Measurements from ENCODE around the gene C4orf50. TPM values are rescaled to one million over a fixed set of nuclear protein-coding genes. Genes with fewer than 3 reads are reported as not detected.

Gene C4orf50
- total and polyA plus RNA-seq, 2 experiments from 2014 or later, result 0.06 to 0.31 TPM

DNA sequence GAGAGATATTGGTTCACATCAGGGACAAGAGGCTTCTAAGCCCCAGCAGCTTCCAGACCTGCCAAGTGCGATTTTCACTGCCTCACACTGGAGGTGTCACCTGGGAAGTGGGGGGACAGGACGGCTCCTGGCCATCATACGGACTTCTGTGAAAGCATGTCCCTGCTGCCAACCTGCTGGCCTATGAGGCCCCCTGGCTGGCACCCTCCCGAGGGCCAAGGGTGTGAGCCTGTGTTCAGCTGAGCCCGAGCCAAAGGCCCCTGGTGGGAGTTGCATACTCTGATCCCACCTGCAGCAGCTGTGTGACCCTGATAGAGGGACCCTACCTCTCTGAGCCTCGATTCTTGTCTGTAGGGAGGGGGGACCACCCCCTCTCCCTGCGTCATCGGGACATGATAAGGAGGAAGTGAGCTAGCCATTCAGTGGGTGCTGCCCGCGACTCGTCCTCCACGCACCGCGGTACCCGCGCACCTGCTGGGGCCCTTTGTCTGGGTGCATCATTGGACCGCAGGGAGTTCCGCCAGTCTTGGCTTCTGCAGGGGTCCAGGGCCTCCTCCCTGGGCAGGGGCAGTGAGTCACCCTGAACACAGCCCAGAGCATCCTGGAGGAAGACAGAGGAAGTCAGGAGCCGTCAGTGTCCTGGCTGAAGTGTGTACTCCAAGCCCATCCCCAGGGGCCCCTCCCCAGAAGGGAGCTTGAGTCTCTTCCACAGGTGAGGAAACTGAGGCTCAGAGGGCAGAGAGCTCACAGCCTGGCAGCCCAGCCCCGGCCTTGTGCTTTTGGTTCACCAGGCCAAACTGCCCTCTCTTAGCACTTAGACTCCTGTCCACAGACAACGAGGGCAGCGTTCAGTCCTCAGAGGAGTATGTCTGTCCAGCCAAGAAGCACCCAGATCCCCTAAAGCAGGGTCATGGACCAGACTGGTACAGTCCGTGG, 24.1 kb downstream of the C4orf50 start:
- no peak overlapping the region for H3K27ac ChIP-seq (ENCODE audit: low read depth)
- no peaks in the 10 kb centered on the region for H3K36me3 ChIP-seq (ENCODE audit: insufficient read depth)
- H3K4me3 ChIP-seq, result no peak overlapping the region
- no peak overlapping the region for H2AFZ ChIP-seq
- DNase-seq (ENCODE audit: low spot score) (no peak), ATAC-seq (no peak)
- Mint-ChIP-seq H3K9me3 (peaks cover 7% of the 10 kb centered on the region; the same call in 2 of the 3 replicates), H3K4me3 (no peak overlapping the region), H3K27me3 (ENCODE audit: insufficient read depth, low read depth, poor library complexity) (peaks cover 13% of the 10 kb centered on the region), H3K27ac (no peak overlapping the region), H3K36me3 (ENCODE audit: low read depth) (no peaks in the 10 kb centered on the region), H3K4me1 (no peaks in the 10 kb centered on the region; the same call in 1 of the 3 replicates)
- H3F3A ChIP-seq (replicated peaks; ENCODE audit: low read depth), result no peaks in the 10 kb centered on the region
- no peak for TF ChIP-seq STAT1 (IDR thresholded peaks at IDR 0.05; ENCODE audit: unreplicated experiment)
- TF ChIP-seq ZNF331 (CRISPR knock-in tag; IDR thresholded peaks at IDR 0.05; ENCODE audit: low read depth), result no peak
- no peak for TF ChIP-seq NANOG (IDR thresholded peaks at IDR 0.05; ENCODE audit: borderline replicate concordance)
- TF ChIP-seq JUNB (IDR thresholded peaks at IDR 0.05; ENCODE audit: unreplicated experiment), result no peak
- TF ChIP-seq ZNF114 (CRISPR knock-in tag; IDR thresholded peaks at IDR 0.05), result no peak
- TF ChIP-seq, protein P1, sequence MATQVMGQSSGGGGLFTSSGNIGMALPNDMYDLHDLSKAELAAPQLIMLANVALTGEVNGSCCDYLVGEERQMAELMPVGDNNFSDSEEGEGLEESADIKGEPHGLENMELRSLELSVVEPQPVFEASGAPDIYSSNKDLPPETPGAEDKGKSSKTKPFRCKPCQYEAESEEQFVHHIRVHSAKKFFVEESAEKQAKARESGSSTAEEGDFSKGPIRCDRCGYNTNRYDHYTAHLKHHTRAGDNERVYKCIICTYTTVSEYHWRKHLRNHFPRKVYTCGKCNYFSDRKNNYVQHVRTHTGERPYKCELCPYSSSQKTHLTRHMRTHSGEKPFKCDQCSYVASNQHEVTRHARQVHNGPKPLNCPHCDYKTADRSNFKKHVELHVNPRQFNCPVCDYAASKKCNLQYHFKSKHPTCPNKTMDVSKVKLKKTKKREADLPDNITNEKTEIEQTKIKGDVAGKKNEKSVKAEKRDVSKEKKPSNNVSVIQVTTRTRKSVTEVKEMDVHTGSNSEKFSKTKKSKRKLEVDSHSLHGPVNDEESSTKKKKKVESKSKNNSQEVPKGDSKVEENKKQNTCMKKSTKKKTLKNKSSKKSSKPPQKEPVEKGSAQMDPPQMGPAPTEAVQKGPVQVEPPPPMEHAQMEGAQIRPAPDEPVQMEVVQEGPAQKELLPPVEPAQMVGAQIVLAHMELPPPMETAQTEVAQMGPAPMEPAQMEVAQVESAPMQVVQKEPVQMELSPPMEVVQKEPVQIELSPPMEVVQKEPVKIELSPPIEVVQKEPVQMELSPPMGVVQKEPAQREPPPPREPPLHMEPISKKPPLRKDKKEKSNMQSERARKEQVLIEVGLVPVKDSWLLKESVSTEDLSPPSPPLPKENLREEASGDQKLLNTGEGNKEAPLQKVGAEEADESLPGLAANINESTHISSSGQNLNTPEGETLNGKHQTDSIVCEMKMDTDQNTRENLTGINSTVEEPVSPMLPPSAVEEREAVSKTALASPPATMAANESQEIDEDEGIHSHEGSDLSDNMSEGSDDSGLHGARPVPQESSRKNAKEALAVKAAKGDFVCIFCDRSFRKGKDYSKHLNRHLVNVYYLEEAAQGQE (IDR thresholded peaks at IDR 0.05; ENCODE audit: unreplicated experiment), result no peak
- TF ChIP-seq, protein P2, sequence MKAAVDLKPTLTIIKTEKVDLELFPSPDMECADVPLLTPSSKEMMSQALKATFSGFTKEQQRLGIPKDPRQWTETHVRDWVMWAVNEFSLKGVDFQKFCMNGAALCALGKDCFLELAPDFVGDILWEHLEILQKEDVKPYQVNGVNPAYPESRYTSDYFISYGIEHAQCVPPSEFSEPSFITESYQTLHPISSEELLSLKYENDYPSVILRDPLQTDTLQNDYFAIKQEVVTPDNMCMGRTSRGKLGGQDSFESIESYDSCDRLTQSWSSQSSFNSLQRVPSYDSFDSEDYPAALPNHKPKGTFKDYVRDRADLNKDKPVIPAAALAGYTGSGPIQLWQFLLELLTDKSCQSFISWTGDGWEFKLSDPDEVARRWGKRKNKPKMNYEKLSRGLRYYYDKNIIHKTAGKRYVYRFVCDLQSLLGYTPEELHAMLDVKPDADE (IDR thresholded peaks at IDR 0.05), result no peak
- no peak for TF ChIP-seq EZH2phosphoT487 (IDR thresholded peaks at IDR 0.05; ENCODE audit: unreplicated experiment)
- TF ChIP-seq, protein P3, sequence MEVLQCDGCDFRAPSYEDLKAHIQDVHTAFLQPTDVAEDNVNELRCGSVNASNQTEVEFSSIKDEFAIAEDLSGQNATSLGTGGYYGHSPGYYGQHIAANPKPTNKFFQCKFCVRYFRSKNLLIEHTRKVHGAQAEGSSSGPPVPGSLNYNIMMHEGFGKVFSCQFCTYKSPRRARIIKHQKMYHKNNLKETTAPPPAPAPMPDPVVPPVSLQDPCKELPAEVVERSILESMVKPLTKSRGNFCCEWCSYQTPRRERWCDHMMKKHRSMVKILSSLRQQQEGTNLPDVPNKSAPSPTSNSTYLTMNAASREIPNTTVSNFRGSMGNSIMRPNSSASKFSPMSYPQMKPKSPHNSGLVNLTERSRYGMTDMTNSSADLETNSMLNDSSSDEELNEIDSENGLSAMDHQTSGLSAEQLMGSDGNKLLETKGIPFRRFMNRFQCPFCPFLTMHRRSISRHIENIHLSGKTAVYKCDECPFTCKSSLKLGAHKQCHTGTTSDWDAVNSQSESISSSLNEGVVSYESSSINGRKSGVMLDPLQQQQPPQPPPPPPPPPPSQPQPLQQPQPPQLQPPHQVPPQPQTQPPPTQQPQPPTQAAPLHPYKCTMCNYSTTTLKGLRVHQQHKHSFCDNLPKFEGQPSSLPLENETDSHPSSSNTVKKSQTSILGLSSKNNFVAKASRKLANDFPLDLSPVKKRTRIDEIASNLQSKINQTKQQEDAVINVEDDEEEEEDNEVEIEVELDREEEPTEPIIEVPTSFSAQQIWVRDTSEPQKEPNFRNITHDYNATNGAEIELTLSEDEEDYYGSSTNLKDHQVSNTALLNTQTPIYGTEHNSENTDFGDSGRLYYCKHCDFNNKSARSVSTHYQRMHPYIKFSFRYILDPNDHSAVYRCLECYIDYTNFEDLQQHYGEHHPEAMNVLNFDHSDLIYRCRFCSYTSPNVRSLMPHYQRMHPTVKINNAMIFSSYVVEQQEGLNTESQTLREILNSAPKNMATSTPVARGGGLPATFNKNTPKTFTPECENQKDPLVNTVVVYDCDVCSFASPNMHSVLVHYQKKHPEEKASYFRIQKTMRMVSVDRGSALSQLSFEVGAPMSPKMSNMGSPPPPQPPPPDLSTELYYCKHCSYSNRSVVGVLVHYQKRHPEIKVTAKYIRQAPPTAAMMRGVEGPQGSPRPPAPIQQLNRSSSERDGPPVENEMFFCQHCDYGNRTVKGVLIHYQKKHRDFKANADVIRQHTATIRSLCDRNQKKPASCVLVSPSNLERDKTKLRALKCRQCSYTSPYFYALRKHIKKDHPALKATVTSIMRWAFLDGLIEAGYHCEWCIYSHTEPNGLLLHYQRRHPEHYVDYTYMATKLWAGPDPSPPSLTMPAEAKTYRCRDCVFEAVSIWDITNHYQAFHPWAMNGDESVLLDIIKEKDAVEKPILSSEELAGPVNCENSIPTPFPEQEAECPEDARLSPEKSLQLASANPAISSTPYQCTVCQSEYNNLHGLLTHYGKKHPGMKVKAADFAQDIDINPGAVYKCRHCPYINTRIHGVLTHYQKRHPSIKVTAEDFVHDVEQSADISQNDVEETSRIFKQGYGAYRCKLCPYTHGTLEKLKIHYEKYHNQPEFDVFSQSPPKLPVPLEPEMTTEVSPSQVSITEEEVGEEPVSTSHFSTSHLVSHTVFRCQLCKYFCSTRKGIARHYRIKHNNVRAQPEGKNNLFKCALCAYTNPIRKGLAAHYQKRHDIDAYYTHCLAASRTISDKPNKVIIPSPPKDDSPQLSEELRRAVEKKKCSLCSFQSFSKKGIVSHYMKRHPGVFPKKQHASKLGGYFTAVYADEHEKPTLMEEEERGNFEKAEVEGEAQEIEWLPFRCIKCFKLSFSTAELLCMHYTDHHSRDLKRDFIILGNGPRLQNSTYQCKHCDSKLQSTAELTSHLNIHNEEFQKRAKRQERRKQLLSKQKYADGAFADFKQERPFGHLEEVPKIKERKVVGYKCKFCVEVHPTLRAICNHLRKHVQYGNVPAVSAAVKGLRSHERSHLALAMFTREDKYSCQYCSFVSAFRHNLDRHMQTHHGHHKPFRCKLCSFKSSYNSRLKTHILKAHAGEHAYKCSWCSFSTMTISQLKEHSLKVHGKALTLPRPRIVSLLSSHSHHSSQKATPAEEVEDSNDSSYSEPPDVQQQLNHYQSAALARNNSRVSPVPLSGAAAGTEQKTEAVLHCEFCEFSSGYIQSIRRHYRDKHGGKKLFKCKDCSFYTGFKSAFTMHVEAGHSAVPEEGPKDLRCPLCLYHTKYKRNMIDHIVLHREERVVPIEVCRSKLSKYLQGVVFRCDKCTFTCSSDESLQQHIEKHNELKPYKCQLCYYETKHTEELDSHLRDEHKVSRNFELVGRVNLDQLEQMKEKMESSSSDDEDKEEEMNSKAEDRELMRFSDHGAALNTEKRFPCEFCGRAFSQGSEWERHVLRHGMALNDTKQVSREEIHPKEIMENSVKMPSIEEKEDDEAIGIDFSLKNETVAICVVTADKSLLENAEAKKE (CRISPR knock-in tag; IDR thresholded peaks at IDR 0.05), result no peak
- no peak for TF ChIP-seq EZH2 (IDR thresholded peaks at IDR 0.05; ENCODE audit: low read depth, unreplicated experiment)
- no peak for TF ChIP-seq CTCF (conservative IDR thresholded peaks at IDR 0.05; ENCODE audit: low read depth in 2 of 2)
- TF ChIP-seq CREB1 (CRISPR knock-in tag; IDR thresholded peaks at IDR 0.05; ENCODE audit: low read depth), result no peak
- TF ChIP-seq POLR2AphosphoS5 (IDR thresholded peaks at IDR 0.05; ENCODE audit: low read depth), result no peak
- H4K20me1 ChIP-seq (replicated peaks; ENCODE audit: insufficient read depth), result no peaks in the 10 kb centered on the region
- H3K9me2 ChIP-seq (ENCODE audit: insufficient read depth), result no peaks in the 10 kb centered on the region
- H3K4me1 ChIP-seq (ENCODE audit: insufficient read depth), result no peaks in the 10 kb centered on the region
- no peaks in the 10 kb centered on the region for H3K27me3 ChIP-seq (ENCODE audit: insufficient read depth)
- H3K4me2 ChIP-seq, result no peak overlapping the region
- H3K79me2 ChIP-seq (replicated peaks; ENCODE audit: insufficient read depth), result no peaks in the 10 kb centered on the region

Data from GM23338 (cell line).